H1 (cell line): ENCODE data around the gene SLC47A2. TPM values are rescaled to one million over a fixed set of nuclear protein-coding genes. Genes with fewer than 3 reads are reported as not detected.

Experiments used
- CTCF ChIA-PET: fragments of 300-600 bp; sonication (Branson Sonifier 250); formaldehyde crosslinking; loops from one replicate; lab custom pipeline; 2021; ENCODE audit not compliant: partially characterized antibody; lab: Charles Lee
- POLR2A ChIA-PET: fragments of 300-600 bp; sonication (Branson Sonifier 250); formaldehyde crosslinking; loops from one replicate; lab custom pipeline; 2021; ENCODE audit warnings: inconsistent platforms; ENCODE audit not compliant: partially characterized antibody; lab: Charles Lee
- DNase-seq, 2 experiments: peaks; one replicate each; pipeline versions ENCODE4 v3.0.0 to v3.0.0-alpha.2; 2010 to 2022; ENCODE audit warnings: low spot score in 2 of 2, low read depth in 1 of 2, mixed read lengths in 1 of 2
- FAIRE-seq: peaks from 2 replicates; lab custom pipeline; 2011; peaks lifted over from hg19 to GRCh38; lab: Jason Lieb, UNC
- H2AFZ ChIP-seq: 2 replicates; pipeline ENCODE4 v1.8.1; 2012; ENCODE audit warnings: low read length, inconsistent platforms
- H2AK5ac ChIP-seq: 2 replicates; pipeline ENCODE4 v1.6.1; 2013; ENCODE audit warnings: low read depth, low read length
- H2BK120ac ChIP-seq: replicated peaks from 2 replicates; pipeline ENCODE3; 2013; ENCODE audit warnings: low read depth, low read length, inconsistent platforms
- H2BK12ac ChIP-seq: 2 replicates; pipeline ENCODE4 v1.6.1; 2013; ENCODE audit warnings: low read depth, low read length
- H2BK15ac ChIP-seq: 2 replicates; pipeline ENCODE4 v1.6.1; 2013; ENCODE audit warnings: low read length
- H2BK20ac ChIP-seq: 2 replicates; pipeline ENCODE4 v1.6.1; 2013; ENCODE audit warnings: low read length
- H2BK5ac ChIP-seq: 2 replicates; pipeline ENCODE4 v1.6.1; 2013; ENCODE audit warnings: low read depth, low read length
- H3K14ac ChIP-seq: 2 replicates; pipeline ENCODE4 v1.6.1; 2013; ENCODE audit warnings: inconsistent platforms; ENCODE audit not compliant: insufficient read length
- H3K18ac ChIP-seq: 2 replicates; pipeline ENCODE4 v1.6.1; 2013; ENCODE audit warnings: low read length; ENCODE audit errors: extremely low read depth
- H3K23ac ChIP-seq: 2 replicates; pipeline ENCODE4 v1.6.1; 2013; ENCODE audit warnings: inconsistent platforms; ENCODE audit not compliant: insufficient read length
- H3K23me2 ChIP-seq: 2 replicates; pipeline ENCODE4 v1.6.1; 2013; ENCODE audit warnings: low read depth, low read length
- H3K27ac ChIP-seq: 2 replicates; pipeline ENCODE4 v1.6.1; 2011; ENCODE audit warnings: low read depth, low read length, inconsistent platforms
- H3K27me3 ChIP-seq, 4 experiments: replicated peaks in 1 of 4; 1 replicate in 1 of 4; 2 replicates in 3 of 4; pipeline versions ENCODE4 v1.6.1 to v1.8.1; 2011 to 2013; ENCODE audit warnings: low read length in 3 of 4, mild to moderate bottlenecking in 3 of 4, inconsistent platforms in 2 of 4, mixed read lengths in 2 of 4, moderate library complexity in 1 of 4; ENCODE audit not compliant: control insufficient read depth in 3 of 4, insufficient read depth in 3 of 4; ENCODE audit errors: extremely low read depth in 1 of 4
- H3K36me3 ChIP-seq, 4 experiments: 2 replicates each; pipeline versions ENCODE4 v1.6.1 to v1.8.1; 2011 to 2013; ENCODE audit warnings: mild to moderate bottlenecking in 4 of 4, low read length in 3 of 4, moderate library complexity in 2 of 4, control low read depth in 1 of 4, inconsistent platforms in 1 of 4; ENCODE audit not compliant: insufficient read depth in 4 of 4, control insufficient read depth in 2 of 4
- H3K4ac ChIP-seq: replicated peaks from 2 replicates; pipeline ENCODE3; 2013; ENCODE audit warnings: low read length, low read depth, mixed read lengths, inconsistent platforms; ENCODE audit not compliant: insufficient read length
- H3K4me1 ChIP-seq, 4 experiments: replicated peaks in 1 of 4; 1 replicate in 1 of 4; 2 replicates in 3 of 4; pipeline versions ENCODE4 v1.6.1 to v1.8.1; 2011 to 2013; ENCODE audit warnings: low read length in 3 of 4, inconsistent platforms in 2 of 4, mixed read lengths in 1 of 4; ENCODE audit not compliant: insufficient read depth in 4 of 4, control insufficient read depth in 3 of 4
- H3K4me2 ChIP-seq, 2 experiments: 2 replicates each; pipeline versions ENCODE4 v1.6.1 to v1.8.1; 2011 to 2013; ENCODE audit warnings: low read depth in 2 of 2, low read length in 2 of 2, control low read depth in 1 of 2, inconsistent platforms in 1 of 2, mild to moderate bottlenecking in 1 of 2; ENCODE audit not compliant: insufficient read depth in 1 of 2
- H3K4me3 ChIP-seq, 4 experiments: fragments of 200-600, 300-600 bp in 1 of 4; sonication (generic), shearing (Covaris generic), sonication (Bioruptor Twin) in 1 of 4; 2 replicates each; pipeline versions ENCODE4 v1.5.1 to v1.8.1; 2011 to 2016; ENCODE audit warnings: low read length in 4 of 4, low read depth in 3 of 4, control low read depth in 2 of 4, inconsistent platforms in 2 of 4, mild to moderate bottlenecking in 2 of 4, mixed read lengths in 1 of 4, moderate library complexity in 1 of 4; ENCODE audit not compliant: insufficient read depth in 2 of 4; ENCODE audit errors: extremely low read depth in 1 of 4
- H3K56ac ChIP-seq: replicated peaks from 2 replicates; pipeline ENCODE3; 2013; ENCODE audit warnings: low read depth, mild to moderate bottlenecking, mixed read lengths, low read length, inconsistent platforms; ENCODE audit not compliant: insufficient read length
- H3K79me1 ChIP-seq: 2 replicates; pipeline ENCODE4 v1.6.1; 2013; ENCODE audit warnings: low read depth, low read length, control low read depth
- H3K79me2 ChIP-seq, 2 experiments: 2 replicates each; pipeline versions ENCODE4 v1.6.1 to v1.8.1; 2012 to 2013; ENCODE audit warnings: low read length in 2 of 2, mild to moderate bottlenecking in 2 of 2, inconsistent platforms in 1 of 2; ENCODE audit not compliant: insufficient read depth in 2 of 2, control insufficient read depth in 1 of 2
- H3K9ac ChIP-seq, 4 experiments: replicated peaks in 1 of 4; 1 replicate in 1 of 4; 2 replicates in 3 of 4; pipeline versions ENCODE4 v1.6.1 to v1.8.1; 2011 to 2013; ENCODE audit warnings: low read depth in 3 of 4, low read length in 3 of 4, control low read depth in 2 of 4, mild to moderate bottlenecking in 2 of 4, moderate library complexity in 2 of 4, inconsistent platforms in 1 of 4; ENCODE audit errors: extremely low read depth in 1 of 4
- H3K9me3 ChIP-seq, 2 experiments: 2 replicates each; pipeline versions ENCODE4 v1.6.1 to v1.8.1; 2012 to 2013; ENCODE audit warnings: mild to moderate bottlenecking in 2 of 2, moderate library complexity in 2 of 2, control low read depth in 1 of 2, inconsistent platforms in 1 of 2, low read depth in 1 of 2, low read length in 1 of 2, mixed read lengths in 1 of 2; ENCODE audit not compliant: insufficient read depth in 2 of 2
- H4K20me1 ChIP-seq, 2 experiments: replicated peaks in 1 of 2; 2 replicates each; pipeline versions ENCODE3 to v1.8.1; 2011 to 2013; ENCODE audit warnings: inconsistent platforms in 2 of 2, low read length in 2 of 2, mild to moderate bottlenecking in 1 of 2; ENCODE audit not compliant: insufficient read depth in 2 of 2, control insufficient read depth in 1 of 2
- H4K5ac ChIP-seq: 2 replicates; pipeline ENCODE4 v1.6.1; 2013; ENCODE audit warnings: low read length, low read depth, mixed read lengths, inconsistent platforms; ENCODE audit not compliant: insufficient read length
- H4K8ac ChIP-seq: 2 replicates; pipeline ENCODE4 v1.8.0; 2013; ENCODE audit warnings: mild to moderate bottlenecking, moderate library complexity, low read length, inconsistent platforms; ENCODE audit not compliant: insufficient read depth; ENCODE audit errors: extremely low read depth
- H4K91ac ChIP-seq: replicated peaks from 2 replicates; pipeline ENCODE3; 2013; ENCODE audit warnings: low read length, mixed read lengths, inconsistent platforms; ENCODE audit not compliant: insufficient read length
- ATF3 ChIP-seq: IDR thresholded peaks from 2 replicates; pipeline ENCODE4 v1.6.1; 2011; ENCODE audit warnings: low read depth, mild to moderate bottlenecking, low read length; ENCODE audit not compliant: insufficient read depth
- BACH1 ChIP-seq: IDR thresholded peaks from 2 replicates; pipeline ENCODE4 v1.6.1; 2012; ENCODE audit warnings: low read length, improper control_type of control experiment
- CHD1 ChIP-seq: IDR thresholded peaks from 2 replicates; pipeline ENCODE4 v1.6.1; 2012; ENCODE audit warnings: low read depth, low read length, improper control_type of control experiment
- E2F6 ChIP-seq: IDR thresholded peaks from 2 replicates; pipeline ENCODE4 v1.6.1; 2012; ENCODE audit warnings: inconsistent platforms
- MAX ChIP-seq: IDR thresholded peaks from 2 replicates; pipeline ENCODE4 v1.6.1; 2012; ENCODE audit warnings: inconsistent platforms
- PHF8 ChIP-seq: fragments of 200-600 bp; sonication (generic); conservative IDR thresholded peaks from 2 replicates; pipeline ENCODE4 v1.7.1; 2012; ENCODE audit warnings: low read depth, mild to moderate bottlenecking, inconsistent platforms, low read length, moderate library complexity
- POLR2AphosphoS5 ChIP-seq: IDR thresholded peaks from 2 replicates; pipeline ENCODE4 v1.6.1; 2011; ENCODE audit warnings: low read depth, low read length
- RFX5 ChIP-seq: IDR thresholded peaks from 2 replicates; pipeline ENCODE4 v1.6.1; 2011; ENCODE audit warnings: low read depth, low read length, improper control_type of control experiment, borderline replicate concordance
- SP2 ChIP-seq: IDR thresholded peaks from 2 replicates; pipeline ENCODE4 v1.6.1; 2012; ENCODE audit warnings: mild to moderate bottlenecking, low read length, inconsistent platforms
- TBP ChIP-seq: IDR thresholded peaks from 2 replicates; pipeline ENCODE4 v1.6.1; 2011; ENCODE audit warnings: low read depth, low read length, improper control_type of control experiment
- WGBS, 2 experiments: shearing (Covaris generic) in 1 of 2; methylation state at CpG; one replicate each; pipeline versions ENCODE4 v1.1.6 to v1.1.7; 2013 to 2015; ENCODE audit warnings: low lambda C conversion rate in 2 of 2, mixed read lengths in 2 of 2, inconsistent platforms in 1 of 2, low coverage in 1 of 2, missing lambda C conversion rate in 1 of 2; ENCODE audit not compliant: insufficient replicate concordance in 2 of 2, insufficient coverage in 1 of 2, insufficient read length in 1 of 2; ENCODE audit errors: extremely low coverage in 1 of 2, missing lambda C conversion rate in 1 of 2; 5-methylcytosine and 5-hydroxymethylcytosine counted together
- polyA plus RNA-seq, 7 experiments: library from polyadenylated mRNA; depleted of rRNA in 3 of 7; stranded (reverse) in 5 of 7; unstranded in 2 of 7; fragments of >200 nt in 5 of 7; fragments of 200-250 nt in 2 of 7; gene quantifications; 1 replicate in 5 of 7; 2 replicates in 1 of 7; 4 replicates in 1 of 7; pipeline versions ENCODE4 v1.2.1 to v1.2.3, GENCODE V29; 2011 to 2013; ENCODE audit warnings: missing spikeins in 2 of 7, mixed read lengths in 2 of 7
- total RNA-seq: library from RNA; stranded (reverse); fragmentation: NEBNext Ultra II Directional; extraction: Animal tissue kit (Norgen Biotek cat#: 25700); gene quantifications from 2 replicates; pipeline ENCODE4 v1.2.1, GENCODE V29; 2021

SLC47A2 gene
- total and polyA plus RNA-seq, 2 of the 8 experiments (the other 6 are each of a cell fraction or from before 2014, with no cell fraction given) = not detected

GRCh38 chr17:19671433-19671832 is 45.0 kb downstream of the SLC47A2 start:
- CTCF ChIA-PET = interaction anchor here (1.1 to 1.6 kb wide), 6 partner anchors 57 to 308 kb away, joined by 3 to 5 read pairs (median 4); no protein-coding TSS in a partner anchor
- POLR2A ChIA-PET = interaction anchor here (0.6 to 1.0 kb wide), 2 partner anchors 91 to 284 kb away, joined by 3 read pairs; no protein-coding TSS in a partner anchor

More at GRCh38 chr17:19671433-19671832, 45.0 kb downstream of the SLC47A2 start:
- Histone ChIP-seq H3K36me3 (peaks cover 0 to 34% (median 14%) of the 10 kb centered on the region in 4 experiments; a peak in 7 of 8 replicates), H2BK15ac (no peak overlapping the region), H2BK20ac (no peak overlapping the region), H3K4ac (no peak overlapping the region), H4K20me1 (peaks cover 0 to 2% of the 10 kb centered on the region in 2 experiments), H3K14ac (no peak overlapping the region), H2AK5ac (no peak overlapping the region), H3K23me2 (no peaks in the 10 kb centered on the region), H3K18ac (no peak overlapping the region), H3K23ac (no peak overlapping the region), H3K4me3 (no peak overlapping the region), H2BK12ac (no peak overlapping the region), H3K4me2 (no peak overlapping the region), H3K27me3 (no peaks in the 10 kb centered on the region), H2BK5ac (no peak overlapping the region), H4K8ac (no peak overlapping the region), H4K5ac (no peak overlapping the region), H3K56ac (no peak overlapping the region), H3K27ac (no peak overlapping the region), H2AFZ (no peak overlapping the region), H4K91ac (no peak overlapping the region), H3K4me1 (no peaks in the 10 kb centered on the region), H2BK120ac (no peak overlapping the region), H3K9me3 (peaks cover 2 to 14% of the 10 kb centered on the region in 2 experiments; a peak in 2 of 4 replicates), H3K79me1 (no peaks in the 10 kb centered on the region; the same call in 1 of the 2 replicates), H3K9ac (no peak overlapping the region), H3K79me2 (no peaks in the 10 kb centered on the region)
- TF ChIP-seq TBP (no peak), RFX5 (no peak), E2F6 (no peak), PHF8 (no peak), SP2 (no peak), MAX (no peak), ATF3 (no peak), POLR2AphosphoS5 (no peak), CHD1 (no peak), BACH1 (no peak)
- DNase-seq (no peak), FAIRE-seq (no peak)
- 82% methylated on average over 4 of the region's 4 CpGs; no CpG with 5 or more reads in 1 of the 2 experiments for WGBS, 2 experiments
